OCI-LY7 (cell line): ENCODE data around the gene EML6.

Source experiments
- CTCF ChIP-seq: fragments of 200-600 bp; sonication (generic); conservative IDR thresholded peaks from 2 replicates; pipeline ENCODE4 v1.5.1; 2014; ENCODE audit warnings: mild to moderate bottlenecking, antibody characterized with exemption, low read length, moderate library complexity, mixed read lengths
- EZH2phosphoT487 ChIP-seq: fragments of 200-600 bp; sonication (generic); IDR thresholded peaks from 2 replicates; pipeline ENCODE4 v1.6.1; 2018; ENCODE audit warnings: low read depth, borderline replicate concordance, mild to moderate bottlenecking, mixed run types, antibody characterized with exemption, low read length, moderate library complexity, mixed read lengths

GRCh38 chr2:54695378-54695777 is 28.1 kb upstream of the EML6 start:
- TF ChIP-seq CTCF: no peak
- no peak for TF ChIP-seq EZH2phosphoT487
